ENCODE measurements around the gene JMJD6.
A peak's percentile ranks its signal among the peaks of the same experiment; 100 is the strongest.

JMJD6 gene

GRCh38 chr17:76697702-76698465 is 28.5 kb downstream of the JMJD6 start:
- DNase-seq: no peak

DNA sequence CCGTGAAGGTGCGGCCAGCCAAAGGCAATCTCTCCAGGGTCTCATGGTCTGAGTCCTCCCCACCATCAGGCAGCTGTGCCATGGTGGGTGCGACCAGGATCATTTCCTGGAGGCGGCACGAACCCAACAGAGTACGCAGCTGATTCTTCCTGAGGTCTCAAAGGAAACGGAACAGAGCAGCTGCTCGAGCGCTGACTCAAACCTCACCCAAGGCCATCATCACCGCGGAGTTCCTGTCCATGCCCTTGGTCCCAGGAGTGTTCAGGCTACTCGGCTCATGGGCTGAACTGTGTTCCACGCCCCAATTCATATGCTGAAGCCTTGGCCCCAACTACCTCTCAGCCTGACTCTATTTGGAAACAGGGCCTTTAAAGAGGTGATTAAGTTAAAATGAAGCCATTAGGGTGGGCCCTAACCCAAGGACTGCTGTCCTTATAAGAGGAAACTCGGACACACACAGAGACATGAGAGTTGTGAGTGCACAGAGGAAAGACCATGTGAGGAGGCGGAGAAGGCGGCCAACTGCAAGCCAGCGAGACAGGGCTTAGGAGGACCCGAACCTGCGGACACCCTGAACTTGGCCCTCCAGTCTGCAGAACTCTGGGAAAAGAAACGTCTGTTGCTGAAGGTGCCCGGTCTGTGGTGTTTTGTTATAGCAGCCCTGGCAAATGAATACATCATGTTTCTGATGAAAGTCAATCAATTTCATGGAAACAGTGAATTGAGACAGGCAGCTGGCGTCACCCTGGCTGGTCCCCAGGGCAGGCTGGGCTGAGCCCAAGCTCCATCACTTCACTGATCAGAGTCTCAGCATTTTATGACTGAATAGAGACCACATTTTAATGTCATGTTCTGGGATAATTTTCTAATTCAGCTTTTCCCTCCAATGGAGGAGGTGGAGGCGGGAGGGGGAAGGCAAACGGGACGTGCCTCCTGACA is 29.4 kb downstream of the JMJD6 start:
- DNase-seq: no peak

- DNase-seq: peak; percentile 78
Observed at GRCh38 chr17:76695059-76695831, 31.2 kb downstream of the JMJD6 start.

DNA sequence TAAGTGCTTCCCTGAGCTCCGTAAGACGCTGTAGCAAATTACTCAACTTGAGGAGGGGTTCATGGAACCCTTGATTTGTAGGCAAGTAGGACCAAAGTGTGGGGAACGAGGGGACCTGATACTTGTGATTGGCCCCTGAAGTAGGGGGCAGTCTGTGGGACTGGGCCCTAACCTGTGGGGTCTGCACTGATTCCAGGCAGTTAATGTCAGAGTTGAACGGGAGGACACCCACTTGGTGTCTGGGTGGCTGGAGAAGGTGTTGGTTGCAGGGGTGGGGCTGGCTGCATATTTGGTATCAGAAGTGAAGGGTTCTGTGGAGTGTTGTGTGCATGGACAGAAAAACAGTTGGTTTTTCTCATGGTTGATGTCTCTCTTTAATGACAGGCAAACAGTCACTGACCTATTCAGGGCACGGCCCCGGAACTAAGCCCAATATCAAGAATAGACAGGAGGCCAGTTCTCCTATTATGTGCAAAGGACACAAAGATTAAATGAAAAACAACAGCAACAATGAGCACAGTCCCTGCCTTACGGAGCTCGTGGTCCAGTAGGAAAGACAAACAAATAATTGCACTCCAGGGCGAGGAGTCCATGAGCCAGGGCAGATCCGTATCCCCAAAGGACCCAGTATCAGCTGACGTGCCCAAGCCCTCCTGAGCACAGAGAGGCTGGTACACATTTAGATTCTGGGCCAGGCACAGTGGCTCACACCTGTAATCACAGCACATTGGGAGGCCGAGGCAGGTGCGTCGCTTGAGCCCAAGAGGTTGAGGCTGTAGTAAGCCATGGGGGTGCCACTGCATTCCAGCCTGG is 34.8 kb downstream of the JMJD6 start:
- no peak for DNase-seq

DNA sequence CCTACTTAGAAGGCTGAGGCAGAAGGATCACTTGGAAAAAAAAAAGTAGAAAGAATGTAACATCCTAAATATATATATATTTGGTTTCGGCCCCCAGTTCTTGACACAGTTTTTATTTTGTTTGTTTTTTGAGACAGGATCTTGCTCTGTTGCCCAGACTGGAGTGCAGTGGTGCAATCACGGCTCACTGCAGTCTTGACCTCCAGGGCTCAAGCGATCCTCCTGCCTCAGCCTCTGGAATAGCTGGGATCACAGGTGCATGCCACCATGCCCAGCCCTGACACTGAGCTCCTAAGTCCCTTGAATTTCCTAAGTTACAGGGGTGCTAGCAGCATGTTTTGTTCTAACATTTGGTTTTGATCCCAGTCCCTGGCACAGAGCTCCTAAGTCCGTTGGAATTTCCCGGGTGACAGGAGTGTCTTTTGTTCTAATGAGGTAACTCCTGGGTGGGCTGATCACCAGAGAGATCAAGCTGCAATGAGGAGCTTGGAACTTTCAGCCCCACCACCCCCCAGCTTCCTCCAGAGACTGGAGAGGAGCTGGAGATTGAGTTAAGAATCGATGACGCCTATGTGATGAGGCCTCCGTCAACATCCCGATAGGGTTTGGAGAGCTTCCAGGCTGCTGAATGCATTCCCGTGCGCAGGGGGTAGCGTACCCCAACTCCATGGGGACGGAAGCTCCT is 35.7 kb downstream of the JMJD6 start:
- no peak for DNase-seq

DNA sequence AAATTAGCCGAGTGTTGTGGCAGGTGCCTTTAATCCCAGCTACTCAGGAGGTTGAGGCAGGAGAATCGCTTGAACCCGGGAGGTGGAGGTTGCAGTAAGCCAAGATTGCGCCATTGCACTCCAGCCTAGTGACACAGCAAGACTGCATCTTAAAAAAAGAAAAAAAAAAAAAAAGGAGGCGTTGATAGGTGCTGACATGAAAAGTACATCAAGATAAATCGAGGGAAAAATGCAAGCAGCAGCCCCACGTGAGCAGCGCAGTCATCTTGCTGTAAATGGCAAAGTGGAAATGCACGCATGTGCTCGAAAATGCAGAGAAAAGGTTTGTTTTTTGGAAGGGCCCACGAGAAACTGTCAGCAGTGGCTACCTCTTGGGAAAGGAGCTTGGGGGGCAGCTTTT is 36.5 kb downstream of the JMJD6 start:
- DNase-seq: no peak

DNA sequence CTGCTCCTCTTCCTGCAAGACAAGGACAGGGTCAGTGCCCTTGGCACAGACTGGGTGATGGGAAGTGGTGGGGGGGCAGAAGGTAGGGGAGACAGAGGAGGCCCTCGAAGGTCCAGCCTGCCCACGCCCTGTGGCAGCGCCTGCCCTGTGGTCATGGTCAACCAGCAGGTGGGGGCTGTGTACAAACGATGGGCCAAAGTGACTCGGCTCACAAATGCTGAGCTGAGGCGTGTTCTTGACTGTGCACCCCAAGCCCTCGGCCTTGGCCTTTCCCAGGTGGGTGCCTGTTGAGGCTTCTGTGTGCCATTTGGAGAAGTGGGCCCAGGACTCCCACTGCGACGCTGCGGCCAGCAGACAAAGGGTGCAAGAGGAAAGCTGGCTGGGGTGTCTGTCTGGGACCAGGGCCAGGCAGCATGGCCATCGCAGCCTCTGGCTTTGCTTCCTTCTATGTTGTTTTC is 38.2 kb downstream of the JMJD6 start:
- DNase-seq: no peak

- DNase-seq: no peak
Observed at GRCh38 chr17:76687298-76688164, 38.9 kb downstream of the JMJD6 start.

- no peak for DNase-seq
Observed at GRCh38 chr17:76686538-76687297, 39.7 kb downstream of the JMJD6 start.

- no peak for DNase-seq
Observed at GRCh38 chr17:76685846-76686245, 40.6 kb downstream of the JMJD6 start.

DNA sequence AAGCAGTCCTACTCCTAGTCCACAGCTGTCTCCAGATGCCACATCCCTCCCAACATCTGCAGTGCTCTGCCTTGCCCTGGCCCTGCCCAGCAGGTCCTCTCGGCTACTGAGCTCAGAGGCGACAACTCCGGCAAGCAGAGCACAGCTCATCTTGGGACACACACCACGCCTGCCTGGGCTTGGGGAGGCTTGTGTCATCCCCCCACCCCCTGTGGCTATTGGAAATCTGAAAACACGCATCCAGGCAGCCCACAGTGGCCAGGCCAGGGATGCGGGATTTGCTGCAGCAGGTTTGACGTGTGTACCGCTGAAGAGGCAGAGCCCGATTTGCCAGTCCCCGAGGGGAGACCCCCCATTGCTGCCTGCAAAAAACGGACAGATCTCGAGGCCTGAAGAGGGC is 41.0 kb downstream of the JMJD6 start:
- DNase-seq: no peak

DNA sequence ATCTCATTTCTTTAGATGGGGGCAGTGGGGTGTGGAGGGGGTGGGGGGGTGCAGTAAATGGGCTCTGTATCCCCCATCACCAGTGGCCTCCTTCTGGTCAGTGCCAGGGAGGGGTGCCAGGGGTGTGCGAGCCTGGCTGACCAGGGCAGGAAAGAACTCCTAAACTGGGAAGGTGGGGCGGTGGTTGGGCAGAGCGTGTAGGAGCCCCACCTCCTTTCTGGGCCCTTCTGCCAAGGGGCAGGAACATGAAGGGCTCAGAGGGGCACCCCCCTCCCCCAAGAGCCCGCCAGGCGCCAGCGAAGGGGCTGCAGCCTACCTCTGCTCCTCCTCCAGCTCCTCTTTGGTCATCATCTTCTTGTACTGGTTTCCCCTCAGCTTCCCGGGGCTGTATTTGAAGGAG is 41.6 kb downstream of the JMJD6 start:
- no peak for DNase-seq

- peak; percentile 57 for DNase-seq
Observed at GRCh38 chr17:76683921-76684745, 42.3 kb downstream of the JMJD6 start.

DNA sequence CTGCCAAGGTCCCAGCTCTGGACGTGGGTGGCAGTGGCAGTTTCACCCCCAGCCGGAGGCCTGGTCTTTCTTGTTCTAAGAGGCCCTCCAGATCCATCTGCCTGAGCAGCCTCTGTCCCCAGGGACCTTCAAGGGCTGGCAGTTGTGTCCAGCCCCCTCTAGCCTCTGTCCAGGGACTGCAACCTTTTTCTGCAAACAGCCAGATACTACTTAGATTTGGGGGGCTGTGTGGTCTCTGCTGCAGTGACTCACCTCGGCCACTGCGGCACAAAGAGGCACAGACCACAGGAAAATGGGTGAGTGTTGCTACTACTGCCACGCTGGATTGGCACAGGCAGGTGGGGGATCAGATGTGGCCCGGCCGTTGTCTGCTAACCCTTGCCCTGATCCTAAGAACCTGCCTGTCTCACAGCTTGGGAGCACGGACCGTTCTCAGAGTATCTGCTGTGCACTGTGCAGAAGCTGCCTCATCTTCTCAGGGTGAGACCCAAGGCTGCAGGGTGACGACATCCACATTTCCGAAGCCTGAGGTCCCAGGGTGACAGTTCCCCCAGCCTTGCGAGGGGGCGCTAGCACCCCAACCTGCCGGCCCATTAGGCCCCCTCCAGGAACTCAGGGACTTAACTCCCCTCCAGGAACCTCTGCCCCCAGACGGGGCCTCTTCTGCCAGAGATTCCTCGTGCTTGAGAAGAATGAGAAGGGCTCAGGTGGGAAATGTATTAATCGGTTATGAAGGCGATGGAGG is 43.2 kb downstream of the JMJD6 start:
- DNase-seq: no peak

- DNase-seq: no peak
Observed at GRCh38 chr17:76682296-76682695, 44.1 kb downstream of the JMJD6 start.

GRCh38 chr17:76681222-76682137 is 44.9 kb downstream of the JMJD6 start:
- peak; percentile 78 for DNase-seq

DNA sequence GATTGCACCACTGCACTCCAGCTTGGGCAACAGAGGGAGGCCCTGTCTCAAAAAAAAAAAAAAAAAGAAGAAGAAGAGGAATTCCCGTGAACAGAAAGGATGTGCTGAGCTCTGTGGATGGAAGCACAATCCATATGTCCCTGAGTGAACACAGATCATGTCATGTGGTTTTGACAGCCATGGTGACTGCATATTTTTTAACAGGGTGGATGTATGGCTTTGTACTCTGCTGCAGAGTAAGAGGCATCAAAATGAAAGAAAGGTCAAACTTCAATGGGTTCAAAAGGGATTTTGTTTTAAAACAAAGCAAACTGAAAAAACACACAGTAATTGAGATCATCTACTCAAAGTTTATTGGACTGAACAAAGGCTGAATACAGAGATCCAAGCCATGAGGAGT is 47.2 kb downstream of the JMJD6 start:
- DNase-seq: no peak
